Fibroblast of pulmonary artery (primary cell): ENCODE measurements around the gene GPR107.

Experiments used
- DNase-seq: peaks from one replicate; pipeline ENCODE4 v3.0.0-alpha.2; 2010; ENCODE audit warnings: low read depth
- H3K4me3 ChIP-seq: replicated peaks from 2 replicates; pipeline ENCODE4 v1.5.1; 2011; ENCODE audit warnings: low read depth, mild to moderate bottlenecking, control low read depth, low read length, moderate library complexity
- CTCF ChIP-seq: IDR thresholded peaks from 2 replicates; pipeline ENCODE4 v1.5.1; 2011; ENCODE audit warnings: mild to moderate bottlenecking, control low read depth, low read length, inconsistent platforms; ENCODE audit errors: missing control alignments

The GPR107 gene

GRCh38 chr9:130029223-130029973 lies 24.3 kb upstream of the GPR107 start:
- TF ChIP-seq CTCF = no peak
- DNase-seq = no peak
- no peak overlapping the region for H3K4me3 ChIP-seq

- TF ChIP-seq CTCF = no peak
- DNase-seq = no peak
- H3K4me3 ChIP-seq = no peak overlapping the region
Observed at GRCh38 chr9:130030651-130031127, 23.0 kb upstream of the GPR107 start.

- DNase-seq = peak; percentile 72
- no peak for TF ChIP-seq CTCF
- no peak overlapping the region for H3K4me3 ChIP-seq
Observed at GRCh38 chr9:130034570-130034969, 19.1 kb upstream of the GPR107 start.

- peak; percentile 44 for DNase-seq
- no peak for TF ChIP-seq CTCF
- H3K4me3 ChIP-seq = no peak overlapping the region
Observed at GRCh38 chr9:130036099-130036498, 17.6 kb upstream of the GPR107 start.

- no peak for DNase-seq
- H3K4me3 ChIP-seq = no peak overlapping the region
- TF ChIP-seq CTCF = no peak
Observed at GRCh38 chr9:130039528-130040147, 14.1 kb upstream of the GPR107 start.

GRCh38 chr9:130040984-130041647 lies 12.6 kb upstream of the GPR107 start:
- no peak for DNase-seq
- peak overlapping the region; percentile 90 for H3K4me3 ChIP-seq
- TF ChIP-seq CTCF = no peak
